Stimulated activated CD8-positive, alpha-beta memory T cell treated with anti-CD3 and anti-CD28 coated beads, Interleukin-12 subunit alpha, Interleukin-12 subunit beta, amount 100 ng/mL, for 24 hours (primary cell): ENCODE measurements around the gene NT5DC4.

Experiments used
- DNase-seq: peaks from one replicate; pipeline ENCODE4 v3.0.0-alpha.2; 2020; ENCODE audit errors: extremely low read depth

Gene NT5DC4

GRCh38 chr2:112784199-112785189, 63.7 kb downstream of the NT5DC4 start, which contains the start of gene IL1A:
TSS of gene IL1A (minus strand) at chr2:112784493. CDS start at chr2:112783770, 723 bp downstream.
- DNase-seq: no peak

DNA sequence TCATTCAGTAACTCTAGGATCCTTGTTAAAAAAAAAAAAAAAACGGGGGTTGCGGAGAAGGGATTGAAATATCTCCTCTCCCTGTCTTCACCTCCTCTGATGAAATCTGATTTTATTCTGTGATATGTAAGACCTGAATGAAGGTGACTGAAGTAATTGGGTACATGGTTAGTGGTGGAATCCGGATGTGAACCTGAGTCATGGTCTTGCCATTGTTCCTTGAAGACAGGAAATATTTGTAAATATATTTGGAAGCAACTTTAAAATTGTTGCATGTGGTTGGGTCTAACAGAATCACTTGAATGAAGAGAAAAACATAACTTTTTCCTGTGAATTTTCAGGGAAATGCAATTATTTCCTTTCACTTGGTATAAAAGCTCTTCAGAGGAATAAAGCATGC, 66.5 kb downstream of the NT5DC4 start:
- DNase-seq: no peak

DNA sequence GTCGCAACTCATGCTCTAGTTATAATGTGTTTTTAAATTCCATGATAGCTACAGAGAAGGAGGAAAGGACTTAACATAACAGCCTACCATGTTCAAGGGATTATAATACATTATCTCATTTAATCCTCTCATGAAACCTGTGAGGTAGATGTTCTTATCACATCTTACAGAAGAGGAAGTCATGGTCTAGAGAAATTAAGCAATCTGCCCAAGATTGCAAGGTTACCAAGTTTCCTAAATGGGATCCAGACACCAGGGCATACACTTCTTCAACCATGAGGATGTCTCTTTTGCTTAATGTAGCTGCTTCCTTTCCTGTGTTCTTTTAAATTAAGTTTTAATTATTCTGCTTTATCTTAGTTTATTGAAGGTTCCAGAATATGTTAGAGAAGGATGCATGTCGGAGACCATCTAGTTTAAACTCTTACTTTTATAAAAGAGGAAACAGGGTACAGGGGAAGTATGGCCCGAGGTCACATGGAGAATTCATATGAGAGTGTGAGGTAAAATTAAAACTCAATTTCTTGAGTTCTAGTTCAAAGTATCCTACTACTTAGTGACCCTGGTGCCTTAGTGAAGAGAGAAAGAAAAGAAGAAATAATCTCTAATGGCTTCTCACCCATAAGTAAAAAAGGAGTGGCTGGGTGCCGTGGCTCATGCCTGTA, 67.0 kb downstream of the NT5DC4 start:
- DNase-seq: no peak

GRCh38 chr2:112788653-112789052, 67.8 kb downstream of the NT5DC4 start:
- no peak for DNase-seq
